DND-41 (cell line): ENCODE measurements around the gene CANT1.

ENCODE experiments used
- ATAC-seq: fragments of 200-7000 bp; cut with Tn5 transposase; 3 replicates; pipeline ENCODE4 v1.9.1; 2021; ENCODE audit warnings: low read depth; ENCODE audit not compliant: insufficient read depth
- DNase-seq: peaks from one replicate; pipeline ENCODE4 v3.0.0-alpha.2; 2020
- H2AFZ ChIP-seq: 2 replicates; pipeline ENCODE4 v1.6.0; 2012; ENCODE audit warnings: low read depth, low read length
- H3K27ac ChIP-seq: 2 replicates; pipeline ENCODE4 v1.5.1; 2012; ENCODE audit warnings: low read length, inconsistent platforms
- H3K27me3 ChIP-seq: fragments of 200-600 bp; sonication (generic); 2 replicates; pipeline ENCODE4 v1.6.0; 2012; ENCODE audit warnings: low read length, mild to moderate bottlenecking, inconsistent platforms; ENCODE audit not compliant: insufficient read depth, poor library complexity
- H3K36me3 ChIP-seq: 2 replicates; pipeline ENCODE4 v1.5.1; 2012; ENCODE audit warnings: low read length, inconsistent platforms; ENCODE audit not compliant: insufficient read depth
- H3K4me1 ChIP-seq: 2 replicates; pipeline ENCODE4 v1.5.1; 2012; ENCODE audit warnings: mild to moderate bottlenecking, low read length; ENCODE audit not compliant: insufficient read depth
- H3K4me2 ChIP-seq: 2 replicates; pipeline ENCODE4 v1.6.0; 2012; ENCODE audit warnings: mild to moderate bottlenecking, moderate library complexity, low read length, inconsistent platforms; ENCODE audit not compliant: insufficient read depth
- H3K4me3 ChIP-seq, 2 experiments: fragments of 200-600 bp in 1 of 2; shearing (Covaris generic) in 1 of 2; 2 replicates each; pipeline ENCODE4 v1.5.1; 2012 to 2016; ENCODE audit warnings: inconsistent platforms in 2 of 2, low read length in 2 of 2, mild to moderate bottlenecking in 2 of 2, low read depth in 1 of 2, moderate library complexity in 1 of 2
- H3K79me2 ChIP-seq: 2 replicates; pipeline ENCODE4 v1.6.0; 2012; ENCODE audit warnings: low read length, inconsistent platforms; ENCODE audit not compliant: insufficient read depth
- H3K9ac ChIP-seq: 2 replicates; pipeline ENCODE4 v1.6.0; 2012; ENCODE audit warnings: low read depth, mild to moderate bottlenecking, inconsistent platforms, low read length, moderate library complexity
- H3K9me3 ChIP-seq: 2 replicates; pipeline ENCODE4 v1.5.1; 2012; ENCODE audit warnings: low read length, moderate library complexity, mild to moderate bottlenecking, inconsistent platforms; ENCODE audit not compliant: insufficient read depth, severe bottlenecking
- H4K20me1 ChIP-seq: 2 replicates; pipeline ENCODE4 v1.6.0; 2012; ENCODE audit warnings: low read length; ENCODE audit not compliant: insufficient read depth
- CTCF ChIP-seq: IDR thresholded peaks from 2 replicates; pipeline ENCODE4 v1.5.1; 2012; ENCODE audit warnings: borderline replicate concordance, low read length, moderate library complexity, mild to moderate bottlenecking; ENCODE audit not compliant: poor library complexity, severe bottlenecking; ENCODE audit errors: extremely low read depth
- EZH2 ChIP-seq: IDR thresholded peaks from 3 replicates; pipeline ENCODE4 v1.6.1; 2012; ENCODE audit warnings: borderline replicate concordance, low read depth, mild to moderate bottlenecking, moderate library complexity, low read length, inconsistent platforms; ENCODE audit not compliant: severe bottlenecking

CANT1 gene

DNA sequence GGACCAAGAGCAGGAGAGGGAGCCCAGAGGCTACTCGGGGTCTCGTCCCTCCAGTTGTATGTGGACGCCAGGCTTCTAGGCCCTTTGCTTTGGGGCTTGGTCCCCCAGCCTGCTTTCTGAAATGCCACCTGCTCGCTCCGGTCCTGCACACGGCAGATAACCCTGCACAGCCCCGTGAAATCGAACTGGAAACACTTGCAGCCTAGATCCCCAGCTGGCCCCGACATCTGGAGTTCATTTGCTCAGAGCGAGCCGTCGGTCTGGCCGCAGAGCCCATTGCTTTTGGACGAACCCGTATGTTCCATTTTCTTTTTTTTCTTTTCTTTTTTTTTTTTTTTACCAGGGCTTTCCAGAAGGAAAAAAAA, 37.3 kb upstream of the CANT1 start:
- Histone ChIP-seq H3K36me3 (no peaks in the 10 kb centered on the region), H3K4me3 (no peak overlapping the region), H3K4me2 (no peak overlapping the region), H3K79me2 (no peaks in the 10 kb centered on the region), H3K9me3 (no peaks in the 10 kb centered on the region), H3K27ac (no peak overlapping the region), H2AFZ (no peak overlapping the region), H3K27me3 (no peaks in the 10 kb centered on the region), H3K9ac (no peak overlapping the region), H3K4me1 (no peaks in the 10 kb centered on the region), H4K20me1 (peaks cover 17% of the 10 kb centered on the region)
- ATAC-seq: no peak
- DNase-seq: no peak
- TF ChIP-seq EZH2 (no peak), CTCF (no peak)

- DNase-seq: no peak
- no peak overlapping the region for H3K4me2 ChIP-seq
- H3K4me1 ChIP-seq: no peaks in the 10 kb centered on the region
- no peaks in the 10 kb centered on the region for H3K9me3 ChIP-seq
- peaks cover 17% of the 10 kb centered on the region for H4K20me1 ChIP-seq
- no peaks in the 10 kb centered on the region for H3K36me3 ChIP-seq
- no peaks in the 10 kb centered on the region for H3K27me3 ChIP-seq
- no peak overlapping the region for H3K9ac ChIP-seq
- H2AFZ ChIP-seq: no peak overlapping the region
- TF ChIP-seq CTCF (no peak), EZH2 (no peak)
- no peak overlapping the region for H3K27ac ChIP-seq
- H3K79me2 ChIP-seq: no peaks in the 10 kb centered on the region
- H3K4me3 ChIP-seq: no peak overlapping the region
- ATAC-seq: no peak
These were observed 36.8 kb upstream of the CANT1 start for GRCh38 chr17:79046197-79046915.

- no peak overlapping the region for H3K9ac ChIP-seq
- peak; percentile 71 for DNase-seq
- no peak overlapping the region for H2AFZ ChIP-seq
- no peaks in the 10 kb centered on the region for H3K4me1 ChIP-seq
- H3K27ac ChIP-seq: no peak overlapping the region
- peak; percentile 94 for TF ChIP-seq CTCF
- no peak for TF ChIP-seq EZH2
- H3K79me2 ChIP-seq: no peaks in the 10 kb centered on the region
- no peaks in the 10 kb centered on the region for H3K9me3 ChIP-seq
- H3K27me3 ChIP-seq: no peaks in the 10 kb centered on the region
- ATAC-seq: peak; percentile 83
- no peak overlapping the region for H3K4me2 ChIP-seq
- no peaks in the 10 kb centered on the region for H3K36me3 ChIP-seq
- peaks cover 17% of the 10 kb centered on the region for H4K20me1 ChIP-seq
- no peak overlapping the region for H3K4me3 ChIP-seq
These were observed 36.3 kb upstream of the CANT1 start for GRCh38 chr17:79045842-79046196.
